Measurements from ENCODE around the gene OPTN. TPM values are rescaled to one million over a fixed set of nuclear protein-coding genes. Genes with fewer than 3 reads are reported as not detected.

OPTN gene
- total and polyA plus RNA-seq, 10 of the 15 experiments (the other 5 are each of a cell fraction or from before 2014, with no cell fraction given): 15.2 to 42.4 (median 25.5) TPM

DNA sequence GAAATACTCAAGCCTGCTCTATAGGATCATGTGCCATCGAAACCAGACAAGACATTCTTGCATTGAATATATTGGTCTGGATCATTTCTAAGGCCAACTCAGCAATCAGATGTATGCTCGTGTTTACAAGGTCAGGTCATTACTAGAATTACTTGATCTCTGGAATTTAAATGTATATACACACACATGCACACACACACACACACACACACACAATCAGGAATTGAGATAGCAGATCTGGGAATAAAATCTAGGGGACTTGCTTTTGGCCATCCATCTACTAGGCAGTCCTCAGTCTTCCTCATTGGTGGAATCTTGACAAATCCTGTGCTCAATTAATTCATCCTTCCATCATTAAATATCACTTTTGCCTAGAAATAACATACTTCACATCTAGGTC, 3.6 kb downstream of the OPTN start (continued):
- TF ChIP-seq ATF7 (IDR thresholded peaks at IDR 0.05; ENCODE audit: low read depth) (no peak), EED (IDR thresholded peaks at IDR 0.05; ENCODE audit: low read depth) (no peak), NFYB (IDR thresholded peaks at IDR 0.05; ENCODE audit: insufficient read depth, low read depth, low read length) (no peak), ETV6 (conservative IDR thresholded peaks at IDR 0.05 in 1 of 2, IDR thresholded peaks at IDR 0.05 in 1 of 2; ENCODE audit: borderline replicate concordance in 1 of 2, low read depth in 1 of 2) (no peak)

GRCh38 chr10:13104697-13105096, 4.7 kb downstream of the OPTN start:
- intact Hi-C loops (cut with micrococcal nuclease; ENCODE audit: unreplicated experiment): loop anchor here (5.0 kb wide), 1 partner anchor 243 kb away; the partner anchor contains the start of gene SEPHS1
- Histone ChIP-seq H3K27me3 (replicated peaks in 1 of 2; ENCODE audit: control insufficient read depth in 2 of 2, insufficient read depth in 2 of 2, low read length in 1 of 2) (no peaks in the 10 kb centered on the region), H4K20me1 (ENCODE audit: control insufficient read depth, insufficient read depth) (no peaks in the 10 kb centered on the region), H3K36me3 (ENCODE audit: control insufficient read depth in 2 of 2, insufficient read depth in 2 of 2, low read length in 1 of 2) (no peaks in the 10 kb centered on the region; a peak in 1 of 4 replicates), H3K9me3 (replicated peaks; ENCODE audit: control insufficient read depth, insufficient read depth, low read length) (no peaks in the 10 kb centered on the region), H2AFZ (ENCODE audit: control insufficient read depth, low read depth, low read length) (no peak overlapping the region), H3K79me2 (ENCODE audit: control insufficient read depth, insufficient read depth, low read length) (peaks cover 19% of the 10 kb centered on the region), H3K27ac (ENCODE audit: control insufficient read depth, insufficient read depth) (no peak overlapping the region), H3K9ac (ENCODE audit: control insufficient read depth, insufficient read depth, low read length) (no peak overlapping the region), H3K4me3 (no peak overlapping the region), H3K4me1 (ENCODE audit: control insufficient read depth, insufficient read depth, low read length) (peaks cover 8% of the 10 kb centered on the region), H3K4me2 (ENCODE audit: control insufficient read depth, insufficient read depth) (no peak overlapping the region)
- WGBS (ENCODE audit: insufficient coverage, insufficient replicate concordance, low lambda C conversion rate, missing lambda C conversion rate): 98% methylated on average over 14 of the region's 14 CpGs
- FAIRE-seq (no peak), ATAC-seq (no peak), DNase-seq (ENCODE audit: low read depth, low spot score) (no peak)
- ChIA-PET CTCF (interaction anchor here (0.7 kb wide), 1 partner anchor 12 kb away, joined by 3 read pairs; no protein-coding TSS in a partner anchor), SMC1A (ENCODE audit: uncharacterized antibody, unreplicated experiment) (no interaction called here), POLR2A (interaction anchor here (0.7 to 1.2 kb wide), 2 partner anchors 195 to 1792 kb away, joined by 3 to 4 read pairs; partner anchors contain the start of gene PHYH), RAD21 (ENCODE audit: unreplicated experiment) (no interaction called here)
- in situ Hi-C loops (cut with MboI): no loop called here
- no TSS peak for BruUV-seq (replicated peaks)
- TF ChIP-seq ESRRA (IDR thresholded peaks at IDR 0.05; ENCODE audit: low read length): no peak
- TF ChIP-seq CHD2 (IDR thresholded peaks at IDR 0.05; ENCODE audit: borderline replicate concordance, low read depth, low read length): no peak
- no peak for TF ChIP-seq E4F1 (IDR thresholded peaks at IDR 0.05; ENCODE audit: borderline replicate concordance, partially characterized antibody)
- TF ChIP-seq PKNOX1 (IDR thresholded peaks at IDR 0.05): no peak
- TF ChIP-seq HDAC6 (IDR thresholded peaks at IDR 0.05; ENCODE audit: unreplicated experiment): no peak
- TF ChIP-seq SIX5 (IDR thresholded peaks at IDR 0.05; ENCODE audit: low read depth, low read length, severe bottlenecking): no peak
- TF ChIP-seq NKRF (conservative IDR thresholded peaks at IDR 0.05): no peak
- no peak for TF ChIP-seq ZBTB4 (CRISPR knock-in tag; IDR thresholded peaks at IDR 0.05)
- no peak for TF ChIP-seq IRF4 (IDR thresholded peaks at IDR 0.05; ENCODE audit: low read depth, low read length)
- TF ChIP-seq FOS (IDR thresholded peaks at IDR 0.05; ENCODE audit: borderline replicate concordance, extremely low read depth, insufficient read length): no peak
